HPDE6-E6E7 (cell line): ENCODE measurements around the gene THPO.
"Not testable (repeated sequence)": the region's sequence is repeated elsewhere in the genome, so short reads cannot be mapped to it uniquely, and the experiment has no call there.

Source experiments
- DNase-seq: peaks from one replicate; pipeline ENCODE4 v3.0.0; 2011; ENCODE audit warnings: missing footprints; ENCODE audit errors: extremely low spot score

THPO gene

GRCh38 chr3:184349563-184350470 is 28.2 kb downstream of the THPO start:
- DNase-seq = no peak

- DNase-seq = no peak
Measured at GRCh38 chr3:184348057-184348382, 30.0 kb downstream of the THPO start.

DNA sequence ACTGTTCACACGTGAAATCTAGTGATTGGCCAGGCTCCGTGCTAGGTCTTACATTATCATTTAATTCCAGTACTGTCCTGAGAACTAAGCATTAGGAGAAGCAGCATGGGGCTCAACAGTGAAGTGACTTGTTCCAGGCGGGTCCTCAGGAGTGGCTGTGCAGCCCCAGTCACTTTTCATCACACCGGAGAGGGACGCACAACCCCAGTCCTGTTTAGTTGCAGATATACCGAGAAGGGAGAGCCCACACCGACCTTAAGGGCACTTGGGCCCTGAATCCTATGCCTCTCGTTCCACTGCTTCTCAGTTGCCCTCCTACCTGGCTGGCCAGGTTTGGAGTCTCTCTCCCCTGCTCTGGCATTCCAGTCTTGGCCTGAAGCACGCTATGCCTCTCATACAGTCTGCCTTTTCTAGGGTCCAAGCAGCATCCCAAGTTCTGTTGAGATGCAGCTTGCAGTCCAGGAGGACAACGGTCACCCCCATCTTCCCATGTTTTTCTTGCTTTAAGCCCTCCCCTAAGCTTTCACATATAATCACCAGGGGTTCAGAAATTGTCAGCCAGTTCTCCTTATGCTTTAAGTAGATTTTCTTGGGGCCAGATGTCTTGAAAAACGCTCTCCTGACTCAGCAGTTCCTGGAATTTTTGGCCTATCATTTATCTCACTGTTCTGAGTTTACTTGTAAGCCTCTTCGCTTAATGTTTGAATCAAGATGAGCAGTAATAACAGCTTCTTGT is 30.5 kb downstream of the THPO start:
- DNase-seq = no peak

DNA sequence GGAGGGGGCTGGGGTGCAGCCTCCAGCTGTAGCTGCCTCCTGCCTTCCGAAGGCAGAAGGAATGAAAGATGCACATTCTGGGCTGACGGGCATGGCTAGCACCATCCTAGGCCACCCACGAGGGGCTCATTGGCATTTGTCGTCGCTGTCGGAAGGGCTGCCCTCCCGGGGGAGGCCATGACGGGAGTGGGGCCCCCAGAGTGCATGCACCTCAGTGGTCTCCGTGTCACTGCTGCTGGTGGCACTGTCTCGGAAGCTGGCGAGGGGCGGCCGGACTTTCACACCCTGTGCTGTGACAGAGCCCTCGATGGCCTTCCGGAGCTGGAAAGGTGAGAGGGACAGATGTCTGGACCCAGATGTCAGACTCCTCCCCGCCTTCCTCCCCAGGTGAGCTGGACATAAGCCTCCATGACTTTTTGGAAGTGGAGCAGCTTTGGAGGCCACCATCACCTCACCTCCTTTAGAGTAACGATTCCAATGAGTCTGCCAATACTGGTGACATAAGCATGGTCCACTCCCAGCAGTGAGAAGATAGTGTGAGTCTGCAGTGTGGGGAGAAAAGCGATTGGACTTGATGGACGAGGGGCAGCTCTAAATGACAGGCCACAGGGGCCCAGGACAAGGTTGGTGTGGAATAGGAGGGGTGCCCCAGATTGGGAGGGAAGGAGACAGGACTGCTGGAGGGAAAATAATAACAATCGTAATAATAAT is 31.4 kb downstream of the THPO start:
- no peak for DNase-seq

- DNase-seq = peak; percentile 80
Measured at GRCh38 chr3:184345317-184346144, 32.5 kb downstream of the THPO start.

GRCh38 chr3:184344579-184345316 is 33.3 kb downstream of the THPO start:
- DNase-seq = no peak

DNA sequence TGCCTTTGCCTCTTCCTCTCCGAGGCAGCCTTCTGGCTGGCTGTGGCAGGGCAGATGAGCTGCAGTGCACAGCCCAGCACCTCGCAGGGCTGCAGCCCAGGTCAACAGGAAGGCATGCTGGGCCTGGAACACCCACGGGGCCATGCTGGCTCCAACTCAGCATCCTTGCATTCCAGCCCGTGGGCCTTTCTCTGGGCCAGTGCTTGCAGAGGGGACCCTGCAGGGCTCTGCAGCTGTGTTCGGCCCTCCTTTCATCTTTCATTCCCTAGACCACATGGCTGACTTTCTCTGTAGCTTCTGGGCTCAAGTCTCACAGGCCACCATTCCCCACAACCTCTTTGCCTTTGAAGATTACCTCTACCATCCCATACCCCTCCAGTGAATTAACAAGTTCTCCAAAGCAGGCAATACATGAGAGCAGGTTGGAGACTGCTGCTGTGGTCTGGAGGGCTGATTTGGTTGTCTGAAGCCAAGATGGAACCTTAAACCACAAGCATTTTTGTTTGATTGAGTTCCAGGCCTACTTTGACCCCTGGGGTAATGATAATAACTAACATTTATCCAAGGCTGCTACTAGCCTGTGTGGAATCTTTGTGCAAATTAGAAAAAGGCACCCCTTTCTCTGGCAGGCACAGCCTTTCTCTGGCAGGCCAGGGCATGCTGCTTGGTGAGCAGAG is 34.7 kb downstream of the THPO start:
- no peak for DNase-seq

DNA sequence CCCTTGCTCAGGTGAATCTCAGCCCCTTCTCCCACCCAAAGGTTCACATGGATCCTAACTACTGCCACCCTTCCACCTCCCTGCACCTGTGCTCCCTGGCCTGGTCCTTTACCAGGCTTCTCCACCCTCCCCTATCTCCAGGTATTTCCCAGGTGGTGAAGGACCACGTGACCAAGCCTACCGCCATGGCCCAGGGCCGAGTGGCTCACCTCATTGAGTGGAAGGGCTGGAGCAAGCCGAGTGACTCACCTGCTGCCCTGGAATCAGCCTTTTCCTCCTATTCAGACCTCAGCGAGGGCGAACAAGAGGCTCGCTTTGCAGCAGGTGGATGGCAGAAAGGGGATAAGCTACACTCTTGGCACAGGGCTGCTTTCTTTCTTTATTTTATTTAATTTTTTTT is 36.1 kb downstream of the THPO start:
- peak; percentile 94 for DNase-seq

GRCh38 chr3:184339451-184340135 is 38.4 kb downstream of the THPO start:
- DNase-seq = not testable (repeated sequence)

- DNase-seq = no peak
Measured at GRCh38 chr3:184339001-184339400, 39.0 kb downstream of the THPO start.

GRCh38 chr3:184338511-184338945 is 39.5 kb downstream of the THPO start:
- no peak for DNase-seq

- DNase-seq = no peak
Measured at GRCh38 chr3:184337981-184338380, 40.0 kb downstream of the THPO start.

GRCh38 chr3:184337399-184337714 is 40.6 kb downstream of the THPO start, which contains the start of gene FAM131A:
FAM131A (plus strand) TSS chr3:184337600; CDS start chr3:184337631, 31 bp downstream.
- no peak for DNase-seq

- DNase-seq = no peak
Measured at GRCh38 chr3:184336547-184337398, 41.2 kb downstream of the THPO start.

DNA sequence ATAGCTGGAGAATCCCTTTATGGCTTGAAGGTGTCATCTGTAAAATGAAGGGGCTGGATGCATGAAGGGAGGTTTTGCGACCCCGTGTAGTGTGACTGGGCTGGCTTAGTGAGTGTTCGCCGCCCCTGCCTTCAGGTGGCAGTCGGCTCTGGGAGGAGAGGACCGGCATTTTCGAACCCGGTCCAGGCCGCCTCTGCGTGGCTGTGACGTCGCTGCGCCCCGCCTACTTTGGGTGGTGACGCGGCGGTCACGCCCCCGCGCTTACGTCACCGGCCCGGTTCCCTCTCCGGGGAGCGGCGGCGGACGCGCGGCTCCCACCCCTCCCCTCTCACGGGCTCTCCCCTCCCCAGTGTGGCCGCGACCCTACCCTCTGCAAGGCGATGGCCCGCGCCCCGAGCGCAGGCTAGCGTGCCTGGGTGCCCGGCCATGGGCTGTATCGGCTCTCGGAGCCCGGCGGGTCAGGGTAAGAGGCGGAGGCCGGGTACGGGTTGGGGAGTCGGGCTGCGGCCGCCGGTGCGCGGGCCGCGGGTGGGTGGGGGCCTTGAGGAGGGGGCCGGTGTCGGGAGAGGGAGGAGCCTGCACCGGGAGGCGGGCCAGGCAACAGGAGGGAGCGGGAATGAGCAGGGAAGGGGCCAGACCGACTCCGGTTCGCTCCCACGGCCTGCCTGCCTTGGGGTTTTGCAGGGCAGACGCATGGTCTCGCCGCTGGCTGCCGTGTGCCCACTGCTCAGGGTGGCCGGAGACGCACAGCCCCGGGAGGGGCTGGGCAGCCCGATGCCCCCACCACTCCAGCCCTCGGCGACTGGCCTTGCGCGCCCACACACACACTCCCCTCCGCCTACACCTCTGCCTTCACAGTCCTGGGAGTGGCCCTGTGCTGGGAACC is 42.1 kb downstream of the THPO start:
- no peak for DNase-seq

- DNase-seq = no peak
Measured at GRCh38 chr3:184335291-184335660, 42.7 kb downstream of the THPO start.

DNA sequence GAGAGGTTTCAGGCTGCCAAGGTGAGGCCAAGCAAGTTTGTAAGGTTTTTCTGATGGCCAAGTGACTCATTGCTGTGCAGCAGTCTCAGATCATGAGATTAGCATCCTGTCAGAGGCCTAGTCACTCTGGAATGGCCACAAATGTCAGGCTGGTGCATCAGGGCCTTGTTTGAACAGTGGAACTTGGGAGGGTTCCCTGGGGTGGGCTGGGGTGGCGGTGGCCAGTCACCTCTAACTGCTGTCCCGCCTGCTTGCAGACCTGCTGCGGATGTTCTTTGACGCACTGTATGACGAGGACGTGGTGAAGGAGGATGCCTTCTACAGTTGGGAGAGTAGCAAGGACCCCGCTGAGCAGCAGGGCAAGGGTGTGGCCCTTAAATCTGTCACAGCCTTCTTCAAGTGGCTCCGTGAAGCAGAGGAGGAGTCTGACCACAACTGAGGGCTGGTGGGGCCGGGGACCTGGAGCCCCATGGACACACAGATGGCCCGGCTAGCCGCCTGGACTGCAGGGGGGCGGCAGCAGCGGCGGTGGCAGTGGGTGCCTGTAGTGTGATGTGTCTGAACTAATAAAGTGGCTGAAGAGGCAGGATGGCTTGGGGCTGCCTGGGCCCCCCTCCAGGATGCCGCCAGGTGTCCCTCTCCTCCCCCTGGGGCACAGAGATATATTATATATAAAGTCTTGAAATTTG is 43.4 kb downstream of the THPO start:
- no peak for DNase-seq
